ENCODE data around the gene ATP2B2.

DNA sequence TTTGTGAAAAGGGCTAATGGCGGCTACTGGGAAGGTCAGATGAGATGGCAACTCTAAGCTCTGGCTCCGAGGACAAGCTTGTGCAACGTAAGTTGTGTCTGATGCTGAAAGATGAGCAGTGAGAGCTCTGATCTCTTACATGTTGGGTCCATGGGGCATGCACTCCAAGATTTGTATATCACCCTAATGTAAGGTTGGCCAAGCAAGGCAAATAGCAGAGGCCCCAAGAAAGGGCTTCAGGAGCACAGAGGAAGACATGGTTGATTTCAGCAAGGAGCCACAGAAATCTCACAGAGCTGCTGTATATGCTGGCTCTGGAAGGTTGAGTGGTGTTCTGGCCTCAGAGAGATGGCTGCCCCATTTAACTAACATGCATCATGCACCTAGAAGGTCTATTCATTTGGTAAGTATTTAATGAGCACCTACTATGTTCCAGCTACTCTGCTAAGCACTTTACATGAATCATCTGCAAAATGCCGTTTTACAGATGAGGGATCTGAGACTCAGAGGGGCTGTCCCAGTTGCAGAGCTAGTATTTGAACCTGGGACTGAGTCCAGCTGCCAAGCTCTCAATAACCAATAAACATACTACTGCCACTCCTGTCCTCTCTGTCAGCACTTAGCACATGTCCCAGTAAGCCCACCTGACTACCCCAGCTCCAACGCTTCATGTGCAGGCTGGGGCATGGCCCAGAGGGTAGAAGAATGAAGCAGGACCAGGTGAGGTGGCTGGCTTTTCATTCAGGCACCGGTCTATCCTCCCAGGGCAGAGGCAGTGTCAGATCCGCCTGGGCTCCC is 27.8 kb upstream of the ATP2B2 start:
- TF ChIP-seq, protein P1, sequence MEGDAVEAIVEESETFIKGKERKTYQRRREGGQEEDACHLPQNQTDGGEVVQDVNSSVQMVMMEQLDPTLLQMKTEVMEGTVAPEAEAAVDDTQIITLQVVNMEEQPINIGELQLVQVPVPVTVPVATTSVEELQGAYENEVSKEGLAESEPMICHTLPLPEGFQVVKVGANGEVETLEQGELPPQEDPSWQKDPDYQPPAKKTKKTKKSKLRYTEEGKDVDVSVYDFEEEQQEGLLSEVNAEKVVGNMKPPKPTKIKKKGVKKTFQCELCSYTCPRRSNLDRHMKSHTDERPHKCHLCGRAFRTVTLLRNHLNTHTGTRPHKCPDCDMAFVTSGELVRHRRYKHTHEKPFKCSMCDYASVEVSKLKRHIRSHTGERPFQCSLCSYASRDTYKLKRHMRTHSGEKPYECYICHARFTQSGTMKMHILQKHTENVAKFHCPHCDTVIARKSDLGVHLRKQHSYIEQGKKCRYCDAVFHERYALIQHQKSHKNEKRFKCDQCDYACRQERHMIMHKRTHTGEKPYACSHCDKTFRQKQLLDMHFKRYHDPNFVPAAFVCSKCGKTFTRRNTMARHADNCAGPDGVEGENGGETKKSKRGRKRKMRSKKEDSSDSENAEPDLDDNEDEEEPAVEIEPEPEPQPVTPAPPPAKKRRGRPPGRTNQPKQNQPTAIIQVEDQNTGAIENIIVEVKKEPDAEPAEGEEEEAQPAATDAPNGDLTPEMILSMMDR (IDR thresholded peaks at IDR 0.05; ENCODE audit: low read depth, low read length): no peak
- no peak for TF ChIP-seq EZH2phosphoT487 (IDR thresholded peaks at IDR 0.05; ENCODE audit: low read depth)
